ENCODE measurements around the gene TMSB10.
"Not testable (repeated sequence)": the region's sequence is repeated elsewhere in the genome, so short reads cannot be mapped to it uniquely, and the experiment has no call there.

Gene TMSB10

DNA sequence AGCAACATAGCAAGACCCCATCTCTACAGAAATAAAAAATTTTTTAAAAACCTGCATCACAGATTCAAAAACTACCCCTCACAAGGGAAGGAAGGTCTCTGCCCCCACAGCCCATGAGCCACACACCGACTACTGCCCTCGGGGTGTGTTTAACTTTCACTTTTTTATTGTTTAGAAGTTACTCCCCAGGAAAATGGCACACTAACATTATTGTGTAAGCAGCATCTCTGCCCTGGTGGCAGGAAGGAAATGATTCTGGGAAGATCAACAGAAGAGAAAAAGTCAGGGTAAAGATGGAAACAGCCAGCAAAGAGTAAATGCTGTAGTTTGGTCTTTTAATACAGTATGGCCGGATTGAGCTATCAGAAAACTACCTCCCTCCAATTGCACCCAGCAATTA lies 46.5 kb upstream of the TMSB10 start:
- DNase-seq (ENCODE audit: low read depth): no peak
- H3K4me3 ChIP-seq (ENCODE audit: low read depth, low read length): no peak overlapping the region
- TF ChIP-seq, protein P1, sequence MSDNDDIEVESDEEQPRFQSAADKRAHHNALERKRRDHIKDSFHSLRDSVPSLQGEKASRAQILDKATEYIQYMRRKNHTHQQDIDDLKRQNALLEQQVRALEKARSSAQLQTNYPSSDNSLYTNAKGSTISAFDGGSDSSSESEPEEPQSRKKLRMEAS (IDR thresholded peaks at IDR 0.05; ENCODE audit: low read depth, low read length): no peak
- TF ChIP-seq MYC (IDR thresholded peaks at IDR 0.05; ENCODE audit: low read depth, low read length): no peak
- TF ChIP-seq POLR2A (IDR thresholded peaks at IDR 0.05; ENCODE audit: extremely low read depth, insufficient read length): no peak
- TF ChIP-seq, protein P2, sequence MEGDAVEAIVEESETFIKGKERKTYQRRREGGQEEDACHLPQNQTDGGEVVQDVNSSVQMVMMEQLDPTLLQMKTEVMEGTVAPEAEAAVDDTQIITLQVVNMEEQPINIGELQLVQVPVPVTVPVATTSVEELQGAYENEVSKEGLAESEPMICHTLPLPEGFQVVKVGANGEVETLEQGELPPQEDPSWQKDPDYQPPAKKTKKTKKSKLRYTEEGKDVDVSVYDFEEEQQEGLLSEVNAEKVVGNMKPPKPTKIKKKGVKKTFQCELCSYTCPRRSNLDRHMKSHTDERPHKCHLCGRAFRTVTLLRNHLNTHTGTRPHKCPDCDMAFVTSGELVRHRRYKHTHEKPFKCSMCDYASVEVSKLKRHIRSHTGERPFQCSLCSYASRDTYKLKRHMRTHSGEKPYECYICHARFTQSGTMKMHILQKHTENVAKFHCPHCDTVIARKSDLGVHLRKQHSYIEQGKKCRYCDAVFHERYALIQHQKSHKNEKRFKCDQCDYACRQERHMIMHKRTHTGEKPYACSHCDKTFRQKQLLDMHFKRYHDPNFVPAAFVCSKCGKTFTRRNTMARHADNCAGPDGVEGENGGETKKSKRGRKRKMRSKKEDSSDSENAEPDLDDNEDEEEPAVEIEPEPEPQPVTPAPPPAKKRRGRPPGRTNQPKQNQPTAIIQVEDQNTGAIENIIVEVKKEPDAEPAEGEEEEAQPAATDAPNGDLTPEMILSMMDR (IDR thresholded peaks at IDR 0.05; ENCODE audit: low read depth, low read length): no peak

DNA sequence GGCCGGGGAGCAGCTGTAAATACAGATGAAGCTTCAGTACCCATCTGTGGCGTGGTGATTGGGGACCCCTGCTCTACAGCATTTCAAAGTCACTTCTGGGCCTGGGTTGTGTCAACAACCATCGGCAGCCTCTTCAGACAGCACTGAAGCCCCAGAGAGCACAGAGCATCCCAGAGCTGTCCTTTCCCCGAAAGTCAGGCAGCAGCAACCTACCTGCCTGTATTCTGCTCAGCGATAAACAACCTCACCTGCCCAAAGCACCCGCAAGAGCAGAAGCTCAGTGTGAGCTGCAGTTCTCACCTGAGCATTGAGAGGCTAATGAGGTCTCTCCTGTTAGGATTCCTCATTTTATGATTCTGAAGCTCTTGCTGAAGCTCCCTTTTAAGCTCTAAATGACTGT lies 43.9 kb upstream of the TMSB10 start:
- no peak for DNase-seq (ENCODE audit: low read depth)
- TF ChIP-seq POLR2A (IDR thresholded peaks at IDR 0.05; ENCODE audit: extremely low read depth, insufficient read length): no peak
- TF ChIP-seq, protein P1 (IDR thresholded peaks at IDR 0.05; ENCODE audit: low read depth, low read length): no peak
- TF ChIP-seq, protein P2 (IDR thresholded peaks at IDR 0.05; ENCODE audit: low read depth, low read length): no peak
- no peak overlapping the region for H3K4me3 ChIP-seq (ENCODE audit: low read depth, low read length)

DNA sequence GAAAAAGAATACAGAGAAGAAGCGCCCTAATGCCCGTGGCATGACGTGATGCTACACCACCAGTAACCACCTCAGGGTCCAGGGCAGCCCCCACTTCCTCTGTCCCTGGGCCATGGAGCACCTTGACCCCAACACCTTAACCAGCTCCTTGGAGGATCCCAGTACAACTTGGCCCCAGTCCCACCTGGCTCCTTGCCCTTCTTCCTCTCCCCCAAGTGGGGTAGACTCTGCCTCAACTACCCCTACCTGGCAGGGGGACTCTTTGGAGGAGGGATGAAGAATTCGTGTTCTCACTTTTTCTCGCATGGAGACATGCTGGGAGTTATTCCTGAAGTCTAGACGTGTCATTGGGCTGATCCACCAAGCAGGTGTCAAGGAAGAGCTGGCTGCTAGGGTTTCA lies 43.5 kb upstream of the TMSB10 start:
- H3K4me3 ChIP-seq (ENCODE audit: low read depth, low read length): no peak overlapping the region
- TF ChIP-seq, protein P1 (IDR thresholded peaks at IDR 0.05; ENCODE audit: low read depth, low read length): no peak
- DNase-seq (ENCODE audit: low read depth): no peak

DNA sequence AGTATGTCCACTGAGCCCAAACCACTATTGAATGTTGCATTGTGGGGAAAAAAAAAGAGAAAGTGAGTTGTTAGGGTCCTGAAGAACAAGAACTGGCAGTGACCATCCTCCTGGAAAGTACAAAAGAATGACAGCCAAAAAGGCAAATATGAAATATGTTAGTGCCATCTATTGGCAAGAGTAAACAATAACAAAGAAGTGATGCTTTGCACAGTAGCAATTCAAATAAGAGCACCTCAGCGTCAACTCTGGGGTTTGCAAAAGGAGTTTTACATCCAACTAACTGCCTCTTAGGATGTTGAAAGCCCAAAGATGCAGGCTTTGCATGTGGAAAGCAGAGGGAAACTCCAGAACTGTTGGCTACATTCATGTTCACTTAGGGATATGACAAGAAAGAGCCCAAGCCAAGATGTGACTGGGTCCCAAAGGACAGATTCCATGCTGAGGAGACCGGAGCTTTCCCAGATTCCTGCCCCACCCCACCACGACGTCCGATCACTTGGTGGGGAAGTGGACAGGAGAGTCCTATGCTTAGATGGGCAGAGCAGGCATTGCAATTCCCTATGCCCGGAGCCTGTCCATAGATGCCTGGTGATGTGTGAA lies 40.2 kb upstream of the TMSB10 start:
- peak; percentile 56 for DNase-seq (ENCODE audit: low read depth)
- TF ChIP-seq, protein P1 (IDR thresholded peaks at IDR 0.05; ENCODE audit: low read depth, low read length): no peak
- no peak for TF ChIP-seq POLR2A (IDR thresholded peaks at IDR 0.05; ENCODE audit: extremely low read depth, insufficient read length)
- TF ChIP-seq, protein P2 (IDR thresholded peaks at IDR 0.05; ENCODE audit: low read depth, low read length): peak; percentile 5
- no peak for TF ChIP-seq MYC (IDR thresholded peaks at IDR 0.05; ENCODE audit: low read depth, low read length)
- no peak overlapping the region for H3K4me3 ChIP-seq (ENCODE audit: low read depth, low read length)

DNA sequence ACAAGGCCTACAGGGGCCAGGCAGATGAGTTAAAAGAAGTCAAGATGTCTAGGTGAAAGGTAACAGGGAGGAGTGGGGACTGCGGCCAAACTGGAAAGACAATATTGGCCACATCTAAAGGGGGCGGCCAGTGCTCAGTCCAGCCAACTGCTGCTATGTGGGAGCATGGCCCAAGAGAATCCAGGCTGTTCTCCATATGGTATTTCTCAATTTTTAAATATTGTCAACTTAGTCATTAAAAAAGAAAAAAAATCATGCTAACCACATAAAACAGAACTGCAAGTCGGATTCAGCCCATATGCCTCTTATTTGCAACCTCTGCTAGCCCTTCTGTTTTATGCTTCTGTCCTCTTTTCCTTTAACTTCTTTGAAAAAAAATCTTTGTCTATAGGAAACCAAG lies 39.3 kb upstream of the TMSB10 start:
- H3K4me3 ChIP-seq (ENCODE audit: low read depth, low read length): no peak overlapping the region
- DNase-seq (ENCODE audit: low read depth): no peak
- TF ChIP-seq, protein P2 (IDR thresholded peaks at IDR 0.05; ENCODE audit: low read depth, low read length): no peak
- TF ChIP-seq MYC (IDR thresholded peaks at IDR 0.05; ENCODE audit: low read depth, low read length) (no peak), POLR2A (IDR thresholded peaks at IDR 0.05; ENCODE audit: extremely low read depth, insufficient read length) (no peak)
- TF ChIP-seq, protein P1 (IDR thresholded peaks at IDR 0.05; ENCODE audit: low read depth, low read length): no peak

DNA sequence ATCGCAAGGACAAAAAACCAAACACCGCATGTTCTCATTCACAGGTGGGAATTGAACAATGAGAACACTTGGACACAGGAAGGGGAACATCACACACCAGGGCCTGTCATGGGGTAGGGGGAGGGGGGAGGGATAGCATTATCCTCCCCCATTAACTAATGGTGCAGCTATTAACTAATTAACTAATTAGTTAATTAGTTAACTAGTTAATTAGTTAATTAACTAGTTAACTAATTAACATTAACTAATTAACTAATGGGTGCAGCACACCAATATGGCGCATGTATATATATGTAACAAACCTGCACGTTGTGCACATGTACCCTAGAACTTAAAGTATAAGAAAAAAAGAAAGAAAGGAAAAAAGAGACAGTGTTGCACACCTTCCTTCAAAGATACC lies 37.1 kb upstream of the TMSB10 start:
- not testable (repeated sequence) for H3K4me3 ChIP-seq (ENCODE audit: low read depth, low read length); DNase-seq (ENCODE audit: low read depth)

DNA sequence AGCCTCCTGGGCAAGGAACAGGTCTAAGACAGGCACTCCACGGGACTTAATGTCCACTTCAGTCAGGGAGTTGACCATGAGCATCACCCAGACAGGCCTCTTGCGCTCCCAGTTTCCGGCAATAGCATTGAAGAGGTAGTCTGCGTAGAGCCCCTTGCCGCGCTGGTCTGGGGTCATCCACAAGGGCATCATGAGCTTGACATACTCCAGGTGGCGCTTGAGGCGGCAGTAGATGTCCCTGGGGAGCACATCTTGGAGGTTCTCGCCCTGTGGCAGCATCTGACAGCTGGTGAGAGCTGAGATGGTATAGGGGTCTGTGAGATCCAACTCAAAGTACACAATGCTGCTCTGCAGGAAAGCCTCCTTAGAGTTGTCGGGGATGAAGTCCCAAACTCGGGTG lies 35.1 kb upstream of the TMSB10 start:
- TF ChIP-seq, protein P2 (IDR thresholded peaks at IDR 0.05; ENCODE audit: low read depth, low read length): peak; percentile 6
- no peak for TF ChIP-seq POLR2A (IDR thresholded peaks at IDR 0.05; ENCODE audit: extremely low read depth, insufficient read length)
- no peak for DNase-seq (ENCODE audit: low read depth)

DNA sequence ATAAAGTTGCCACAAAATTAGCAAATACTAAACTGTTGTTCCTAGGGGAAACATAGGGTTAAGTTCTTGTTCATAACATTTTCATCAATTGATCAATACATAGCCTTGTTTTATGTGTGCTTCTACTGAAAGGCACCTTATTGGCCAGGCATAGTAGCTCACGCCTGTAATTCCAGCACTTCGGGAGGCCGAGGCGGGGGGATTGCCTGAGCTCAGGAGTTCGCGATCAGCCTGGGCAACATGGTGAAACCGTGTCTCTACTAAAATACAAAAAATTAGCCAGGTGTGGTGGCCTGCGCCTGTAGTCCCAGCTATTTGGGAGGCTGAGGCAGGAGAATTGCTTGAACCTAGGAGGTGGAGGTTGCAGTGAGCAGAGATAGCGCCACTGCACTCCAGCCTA lies 32.8 kb upstream of the TMSB10 start:
- DNase-seq (ENCODE audit: low read depth); H3K4me3 ChIP-seq (ENCODE audit: low read depth, low read length): not testable (repeated sequence)

More for the DNA sequence above, 35.1 kb upstream of the TMSB10 start:
- no peak overlapping the region for H3K4me3 ChIP-seq (ENCODE audit: low read depth, low read length)

All from NB4 (cell line).